ENCODE measurements around the gene TUBB1.
A peak's percentile ranks its signal among the peaks of the same experiment; 100 is the strongest.
"Not testable (repeated sequence)": the region's sequence is repeated elsewhere in the genome, so short reads cannot be mapped to it uniquely, and the experiment has no call there.

The TUBB1 gene

GRCh38 chr20:59020938-59021551 is 1.8 kb downstream of the TUBB1 start:
- no peak for DNase-seq

GRCh38 chr20:59022754-59023153 is 3.5 kb downstream of the TUBB1 start:
- ATAC-seq (no peak), DNase-seq (no peak)

More at GRCh38 chr20:59020938-59021551, 1.8 kb downstream of the TUBB1 start:
- ATAC-seq: no peak

- no peak for ATAC-seq
- DNase-seq: no peak
Measured at GRCh38 chr20:59023616-59024015, 4.4 kb downstream of the TUBB1 start.

- DNase-seq: no peak
Measured at GRCh38 chr20:59024111-59024530, 4.9 kb downstream of the TUBB1 start.

GRCh38 chr20:59025086-59025485 is 5.9 kb downstream of the TUBB1 start:
- no peak for DNase-seq
- no peak for ATAC-seq

More at GRCh38 chr20:59024111-59024530, 4.9 kb downstream of the TUBB1 start:
- ATAC-seq: no peak

GRCh38 chr20:59025511-59025910 is 6.3 kb downstream of the TUBB1 start:
- no peak for ATAC-seq
- no peak for DNase-seq

- no peak for ATAC-seq
- no peak for DNase-seq
Measured at GRCh38 chr20:59026904-59027740, 7.9 kb downstream of the TUBB1 start.

- no peak for DNase-seq
- no peak for ATAC-seq
Measured at GRCh38 chr20:59027741-59028320, 8.6 kb downstream of the TUBB1 start.

- no peak for ATAC-seq
- DNase-seq: no peak
Measured at GRCh38 chr20:59028812-59029211, 9.6 kb downstream of the TUBB1 start.

GRCh38 chr20:59030911-59031563 is 11.8 kb downstream of the TUBB1 start:
- ATAC-seq (no peak), DNase-seq (no peak)

- DNase-seq (no peak), ATAC-seq (no peak)
Measured at GRCh38 chr20:59031564-59032022, 12.4 kb downstream of the TUBB1 start.

GRCh38 chr20:59032023-59032712 is 12.9 kb downstream of the TUBB1 start, which contains the start of gene ATP5F1E:
TSS of gene ATP5F1E (minus strand) at chr20:59032335. CDS start at chr20:59032251, 84 bp downstream.
- DNase-seq (peak; percentile 98), ATAC-seq (peak; percentile 99)

- DNase-seq: no peak
- ATAC-seq: peak; percentile 20
Measured at GRCh38 chr20:59032713-59033059, 13.5 kb downstream of the TUBB1 start.

- no peak for ATAC-seq
Measured at GRCh38 chr20:59033093-59033492, 13.9 kb downstream of the TUBB1 start.

GRCh38 chr20:59033616-59034165 is 14.5 kb downstream of the TUBB1 start:
- DNase-seq: no peak
- no peak for ATAC-seq

More at GRCh38 chr20:59033093-59033492, 13.9 kb downstream of the TUBB1 start:
- DNase-seq: no peak

GRCh38 chr20:59035381-59035780 is 16.2 kb downstream of the TUBB1 start:
- DNase-seq: no peak

GRCh38 chr20:59037386-59037785 is 18.2 kb downstream of the TUBB1 start:
- no peak for DNase-seq
- ATAC-seq: no peak

More at GRCh38 chr20:59035381-59035780, 16.2 kb downstream of the TUBB1 start:
- ATAC-seq: no peak

- no peak for ATAC-seq
- no peak for DNase-seq
Measured at GRCh38 chr20:59039233-59039632, 20.0 kb downstream of the TUBB1 start.

- no peak for DNase-seq
- no peak for ATAC-seq
Measured at GRCh38 chr20:59040667-59041066, 21.4 kb downstream of the TUBB1 start.

- not testable (repeated sequence) for DNase-seq
Measured at GRCh38 chr20:59041487-59041886, 22.3 kb downstream of the TUBB1 start.

GRCh38 chr20:59042151-59042795 is 23.0 kb downstream of the TUBB1 start, which contains the start of gene PRELID3B:
TSS of gene PRELID3B (minus strand) at chr20:59042786. CDS start at chr20:59042730, 56 bp downstream.
- DNase-seq (no peak), ATAC-seq (peak; percentile 26)

More at GRCh38 chr20:59041487-59041886, 22.3 kb downstream of the TUBB1 start:
- not testable (repeated sequence) for ATAC-seq

Data from stimulated activated naive CD8-positive, alpha-beta T cell treated with anti-CD3 and anti-CD28 coated beads, Interleukin-15, Interleukin-2, amounts not matched to agents 100 U/mL and 50 U/mL, for 24 hours (primary cell).